Stromal cell of bone marrow (primary cell): ENCODE measurements around the gene CARD11.

Experiments used
- DNase-seq: peaks from one replicate; pipeline ENCODE4 v3.0.0-alpha.2; 2012; ENCODE audit warnings: low read depth

CARD11 gene

GRCh38 chr7:3043544-3044371 lies at the start of gene CARD11:
Gene CARD11 (minus strand): TSS chr7:3043867. CDS start chr7:2958506, 85,361 bp downstream.
- no peak for DNase-seq

DNA sequence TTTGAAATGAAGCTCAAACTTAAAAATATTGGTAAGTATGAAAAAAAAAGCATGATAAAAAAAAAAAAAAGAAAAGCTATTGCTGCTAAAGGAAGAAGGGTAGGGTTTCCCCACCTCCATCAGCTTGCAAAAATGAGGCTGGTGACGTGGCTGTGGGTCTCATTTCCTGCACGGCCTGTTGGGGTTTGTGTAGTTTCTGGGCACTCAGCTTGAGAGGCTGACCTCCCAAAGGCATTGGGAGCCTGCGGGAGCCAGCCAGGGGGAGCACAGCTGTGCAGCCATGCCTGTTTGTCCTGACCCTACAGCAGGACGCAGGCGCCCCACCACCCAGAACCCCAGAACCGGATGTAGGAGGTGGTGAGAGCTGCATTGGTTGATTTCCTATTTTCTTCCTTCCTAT lies 48.8 kb upstream of the CARD11 start:
- no peak for DNase-seq

- DNase-seq = no peak
These were observed 48.0 kb upstream of the CARD11 start for GRCh38 chr7:3091631-3092030.

DNA sequence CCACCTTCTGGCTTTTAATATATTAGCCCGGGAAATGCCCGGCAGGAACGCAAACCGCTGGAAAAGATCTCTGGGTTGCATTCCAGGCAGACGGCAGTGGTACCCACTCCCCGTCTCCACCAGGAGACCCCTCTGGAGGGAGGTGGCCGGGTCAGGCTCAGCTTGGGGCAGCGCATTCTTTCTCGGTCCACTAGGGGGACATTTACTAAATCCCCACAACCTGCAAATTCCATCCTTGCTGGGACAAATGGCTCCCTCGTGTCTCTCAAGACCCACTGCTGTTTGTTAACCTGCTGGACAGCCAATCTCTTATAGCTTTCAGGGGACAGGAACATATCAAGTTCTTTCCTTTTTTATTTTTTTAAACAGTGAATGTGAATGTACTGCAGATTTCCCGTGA lies 45.8 kb upstream of the CARD11 start:
- DNase-seq = no peak

DNA sequence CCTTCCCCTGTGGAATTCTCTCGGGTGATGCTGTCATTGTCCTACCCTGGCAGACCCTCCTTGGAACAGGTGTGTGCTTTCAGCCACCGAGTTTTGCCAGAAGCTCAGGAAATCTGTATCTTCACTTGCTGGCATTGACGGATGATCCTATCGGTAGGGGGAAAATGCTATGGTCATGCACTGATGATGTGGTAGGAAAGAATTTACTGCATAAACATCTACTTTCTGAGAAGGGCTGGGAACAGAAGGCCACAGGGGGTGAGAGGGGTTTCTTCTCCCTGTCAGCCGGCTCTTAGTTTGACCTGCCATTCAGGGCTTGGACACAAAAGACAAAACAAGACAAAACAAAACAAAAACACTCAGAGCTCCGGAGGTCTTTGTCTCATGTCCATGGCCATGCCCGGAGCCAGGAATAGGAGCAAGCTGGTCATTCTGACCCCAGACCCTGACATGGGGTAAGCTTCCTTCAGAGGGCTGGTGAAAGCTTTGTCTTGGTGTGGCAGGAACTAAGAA lies 43.6 kb upstream of the CARD11 start:
- no peak for DNase-seq

DNA sequence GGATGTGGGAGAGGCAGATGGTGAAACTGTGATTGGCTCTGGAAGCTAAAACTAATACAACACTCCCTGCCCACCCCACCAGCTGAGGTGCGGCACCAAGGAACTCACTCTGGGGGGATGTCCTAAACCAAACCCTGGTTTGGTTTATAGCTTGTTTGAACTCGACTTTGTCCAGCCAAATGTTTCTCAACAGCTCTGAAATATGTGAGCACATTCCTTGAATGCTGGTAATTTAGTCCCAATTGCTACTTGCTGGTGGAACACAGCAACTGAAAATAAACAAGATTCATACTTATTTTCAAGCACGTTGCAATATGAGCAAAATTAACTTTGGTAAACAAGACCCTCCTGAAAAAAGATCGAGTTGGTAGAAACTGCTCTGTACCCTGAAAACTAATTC lies 39.7 kb upstream of the CARD11 start:
- no peak for DNase-seq

GRCh38 chr7:3082831-3083230 lies 39.2 kb upstream of the CARD11 start:
- DNase-seq = no peak

DNA sequence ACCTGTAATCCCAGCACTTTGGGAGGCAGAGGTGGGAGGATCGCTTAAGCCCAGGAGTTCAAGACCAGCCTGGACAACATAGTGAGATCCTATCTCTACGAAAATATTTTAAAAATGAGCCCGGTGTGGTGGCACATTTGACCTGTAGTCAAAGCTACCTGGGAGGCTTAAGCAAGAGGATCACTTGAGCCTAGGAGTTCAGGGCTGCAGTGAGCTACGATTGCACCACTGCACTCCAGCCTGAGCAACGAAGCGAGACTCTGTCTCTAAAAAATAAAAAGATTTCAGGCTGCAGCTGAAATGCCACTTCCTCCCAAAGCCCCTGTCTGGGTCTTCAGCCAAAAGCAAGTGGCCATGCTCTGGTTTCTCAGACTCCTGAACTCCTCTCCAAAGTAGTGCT lies 38.7 kb upstream of the CARD11 start:
- DNase-seq = no peak

DNA sequence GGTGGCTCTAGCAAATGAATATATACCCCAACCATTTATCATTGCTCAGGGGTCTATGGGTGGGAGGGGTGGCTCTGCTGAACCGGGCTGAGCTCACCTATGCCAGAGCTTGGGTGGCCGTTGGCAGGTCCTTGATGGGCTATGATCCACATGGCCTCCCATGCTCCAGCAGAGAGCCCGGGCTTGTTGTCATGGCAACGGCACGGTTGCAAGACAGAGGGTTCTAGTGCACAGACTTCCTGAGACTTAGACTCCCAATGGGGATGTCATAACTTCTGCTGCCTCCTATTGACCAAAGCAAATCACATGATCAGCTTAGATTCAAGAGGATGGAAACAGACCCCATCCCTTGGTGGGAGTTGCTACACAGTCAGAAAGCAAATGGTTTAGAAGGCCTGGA lies 36.4 kb upstream of the CARD11 start:
- no peak for DNase-seq

DNA sequence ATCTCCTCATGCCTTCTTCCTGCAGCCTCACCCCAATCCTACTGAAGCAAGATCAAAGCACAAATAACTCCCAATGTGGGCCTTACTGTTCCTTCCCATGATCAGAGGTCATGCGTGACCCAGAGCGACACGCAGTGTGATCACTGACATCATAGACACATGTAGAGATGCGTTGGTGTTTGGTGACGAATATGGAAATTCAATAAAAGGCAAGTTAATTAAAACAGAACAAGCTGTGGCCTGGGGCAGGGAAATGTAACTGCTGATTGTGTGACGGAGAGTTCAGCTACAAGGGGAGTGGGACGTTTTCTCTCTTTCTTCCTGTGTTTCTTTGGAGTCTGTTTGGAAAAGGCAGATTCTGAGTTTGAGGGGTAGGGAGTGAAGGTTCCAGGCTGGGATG lies 34.8 kb upstream of the CARD11 start:
- no peak for DNase-seq

DNA sequence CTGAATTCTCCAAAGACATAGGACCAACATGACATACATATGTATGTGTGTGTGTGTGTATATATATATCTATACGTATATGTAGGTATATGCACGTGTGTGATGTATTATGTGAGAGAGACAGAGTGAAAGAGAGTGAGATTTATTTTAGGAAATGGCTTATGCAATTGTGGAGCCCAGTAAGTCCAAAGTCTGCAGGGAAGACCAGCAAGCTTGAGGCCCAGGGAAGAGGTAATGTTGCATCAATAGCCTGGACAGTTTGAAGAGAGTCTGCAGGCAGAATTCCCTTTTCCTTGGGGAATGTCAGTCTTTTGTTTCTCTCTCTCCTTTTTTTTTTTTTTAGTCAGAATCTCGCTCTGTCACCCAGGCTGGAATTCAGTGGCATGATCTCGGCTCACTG lies 33.0 kb upstream of the CARD11 start:
- DNase-seq = no peak

DNA sequence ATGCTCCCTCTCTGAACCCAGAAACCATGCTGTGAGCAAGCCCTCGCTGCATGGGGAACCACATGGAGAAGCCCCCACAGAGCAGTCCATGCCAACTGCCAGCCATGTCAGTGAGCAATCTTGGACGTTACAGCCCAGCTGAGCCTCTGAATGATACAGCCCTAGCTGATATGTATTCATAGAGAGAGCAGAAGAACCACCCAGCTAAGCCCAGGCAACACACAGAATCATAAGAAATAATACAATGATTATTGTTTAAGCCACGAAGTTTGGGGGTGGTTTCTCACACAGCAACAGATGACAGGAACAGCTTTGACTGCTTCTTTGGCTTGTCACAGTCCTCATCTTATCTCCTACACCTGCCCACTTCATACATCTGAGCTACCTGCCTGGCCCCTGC lies 32.5 kb upstream of the CARD11 start:
- no peak for DNase-seq

- no peak for DNase-seq
These were observed 31.8 kb upstream of the CARD11 start for GRCh38 chr7:3075441-3075840.

- no peak for DNase-seq
These were observed 30.8 kb upstream of the CARD11 start for GRCh38 chr7:3074459-3074821.

DNA sequence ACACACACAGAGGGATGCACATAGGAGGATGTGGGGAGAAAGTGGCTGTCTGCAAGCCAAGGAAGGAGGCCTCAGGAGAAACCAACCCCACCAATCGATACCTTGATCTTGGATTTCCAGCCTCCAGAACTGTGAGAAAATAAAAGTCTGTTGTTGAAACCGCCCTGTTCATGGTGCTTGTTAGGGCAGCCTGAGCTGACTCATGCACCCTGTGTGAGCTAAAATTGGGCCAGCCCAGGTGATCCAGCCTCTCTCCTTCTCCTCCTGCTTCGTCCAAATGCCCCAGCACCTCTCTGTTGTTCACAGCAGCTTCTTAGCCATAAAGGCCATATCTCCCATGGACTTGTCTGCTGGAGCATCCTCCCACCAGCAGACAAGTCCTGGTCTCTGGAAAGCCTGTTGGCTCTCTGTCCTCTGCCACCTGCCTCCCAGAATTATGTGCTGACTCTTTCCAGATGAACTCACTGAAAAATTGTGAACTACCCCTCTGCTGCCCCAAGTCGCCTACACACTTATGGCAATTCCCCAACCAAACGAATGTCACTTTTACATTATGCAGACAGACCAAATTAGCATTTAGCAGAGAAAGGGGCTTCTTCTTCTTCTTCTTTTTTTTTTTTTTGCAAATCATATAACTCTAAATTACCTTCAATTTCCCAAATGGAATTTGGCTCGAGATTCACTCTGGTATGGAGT lies 30.2 kb upstream of the CARD11 start:
- DNase-seq = no peak

GRCh38 chr7:3070908-3071307 lies 27.2 kb upstream of the CARD11 start:
- DNase-seq = no peak

- DNase-seq = no peak
These were observed 26.2 kb upstream of the CARD11 start for GRCh38 chr7:3069771-3070449.

- no peak for DNase-seq
These were observed 24.9 kb upstream of the CARD11 start for GRCh38 chr7:3068530-3068929.

- DNase-seq = no peak
These were observed 24.1 kb upstream of the CARD11 start for GRCh38 chr7:3067606-3068380.

- DNase-seq = no peak
These were observed 23.5 kb upstream of the CARD11 start for GRCh38 chr7:3067193-3067592.

DNA sequence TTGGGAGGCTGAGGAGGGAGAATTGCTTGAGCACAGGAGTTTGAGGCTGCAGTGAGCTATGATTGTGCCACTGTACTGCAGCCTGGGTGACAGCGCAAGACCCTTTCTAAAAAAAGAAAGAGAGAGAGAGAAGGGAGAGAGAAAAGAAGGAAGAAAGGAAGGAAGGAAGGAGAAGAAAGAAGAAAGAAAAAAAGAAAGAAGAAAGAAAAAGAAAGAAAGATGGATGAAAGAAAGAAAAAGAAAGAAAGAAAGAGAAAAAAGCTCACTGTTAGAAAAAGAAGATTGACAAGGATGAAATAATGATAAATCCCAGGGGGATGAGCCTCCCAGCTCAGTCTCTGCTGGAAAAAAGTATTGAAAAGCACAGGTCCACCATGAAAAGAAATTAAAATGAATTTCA lies 22.8 kb upstream of the CARD11 start:
- DNase-seq = no peak

GRCh38 chr7:3065724-3066143 lies 22.1 kb upstream of the CARD11 start:
- DNase-seq = no peak
